Activated naive CD4-positive, alpha-beta T cell treated with anti-CD3 and anti-CD28 coated beads for 36 hours (primary cell): ENCODE measurements around the gene TPBGL. TPM values are rescaled to one million over a fixed set of nuclear protein-coding genes. Genes with fewer than 3 reads are reported as not detected.

Experiments
- CTCF ChIA-PET: fragments of 350-600 bp; sonication (Branson Sonifier 250); formaldehyde crosslinking; loops from one replicate; lab custom pipeline; 2021; ENCODE audit warnings: antibody characterized with exemption; lab: Charles Lee
- DNase-seq: peaks from one replicate; pipeline ENCODE4 v3.0.0-alpha.2; 2020
- H3K27ac Mint-ChIP-seq: one replicate; pipeline ENCODE4 v1.8.0; 2021; ENCODE audit warnings: mild to moderate bottlenecking, mixed read lengths
- H3K27me3 Mint-ChIP-seq: one replicate; pipeline ENCODE4 v1.8.0; 2021; ENCODE audit warnings: low read depth, mixed read lengths
- H3K36me3 Mint-ChIP-seq: one replicate; pipeline ENCODE4 v1.8.0; 2021; ENCODE audit warnings: low read depth, mixed read lengths
- H3K4me1 Mint-ChIP-seq: one replicate; pipeline ENCODE4 v1.8.0; 2021; ENCODE audit warnings: low read depth, mixed read lengths
- H3K4me3 Mint-ChIP-seq: one replicate; pipeline ENCODE4 v1.8.0; 2021; ENCODE audit warnings: mild to moderate bottlenecking, moderate library complexity, mixed read lengths
- H3K9me3 Mint-ChIP-seq: one replicate; pipeline ENCODE4 v1.8.0; 2021; ENCODE audit warnings: mixed read lengths
- intact Hi-C: fragments of 100-400 bp; cut with micrococcal nuclease; formaldehyde crosslinking; loops from one replicate; pipeline ENCODE4 v1.15.1; 2023
- total RNA-seq, 2 experiments: library from RNA; stranded (reverse); gene quantifications; one replicate each; pipeline ENCODE4 v1.2.3, GENCODE V29; 2021

The TPBGL gene
- total RNA-seq, 2 experiments from 2014 or later, result not detected

DNA sequence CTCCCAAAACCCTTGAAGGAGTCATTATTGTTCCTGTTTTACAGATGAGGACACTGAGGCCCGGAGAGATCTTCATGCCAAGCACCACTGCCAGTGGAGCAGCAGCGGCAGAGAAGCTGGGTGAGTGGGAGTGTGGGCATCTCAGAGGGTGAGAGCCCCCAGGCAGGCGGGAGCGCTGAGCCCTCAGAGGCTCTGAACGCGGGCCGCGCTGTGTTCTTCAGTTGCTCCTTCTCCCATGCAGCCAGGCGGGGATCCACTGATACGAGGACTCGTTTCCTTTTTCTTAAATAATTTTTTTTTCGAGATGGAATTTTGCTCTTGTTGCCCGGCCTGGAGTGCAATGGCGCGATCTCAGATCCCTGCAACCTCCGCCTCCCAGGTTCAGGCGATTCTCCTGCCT, 47.0 kb downstream of the TPBGL start:
- Mint-ChIP-seq H3K27ac (no peak overlapping the region), H3K36me3 (no peaks in the 10 kb centered on the region), H3K4me1 (peaks cover 7% of the 10 kb centered on the region), H3K4me3 (no peak overlapping the region), H3K27me3 (no peaks in the 10 kb centered on the region), H3K9me3 (no peaks in the 10 kb centered on the region)
- no peak for DNase-seq
- CTCF ChIA-PET, result interaction anchor here (2.6 kb wide), 1 partner anchor 98 kb away, joined by 8 read pairs; no protein-coding TSS in a partner anchor
- intact Hi-C loops, result no loop called here

DNA sequence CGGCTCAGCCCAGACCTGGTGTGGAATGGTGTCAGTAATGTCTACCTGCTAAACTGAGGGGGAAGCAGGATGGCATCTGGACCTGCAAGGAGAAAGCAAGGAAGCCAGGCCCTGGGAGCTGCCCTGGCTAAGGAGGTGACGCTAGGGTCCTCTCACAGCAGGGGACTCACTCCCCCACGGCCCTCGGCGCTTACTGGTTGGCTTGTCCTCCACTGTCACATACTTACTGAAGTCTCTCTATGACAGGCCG, 48.9 kb downstream of the TPBGL start:
- Mint-ChIP-seq H3K36me3 (no peaks in the 10 kb centered on the region), H3K27me3 (no peaks in the 10 kb centered on the region), H3K4me1 (peaks cover 19% of the 10 kb centered on the region), H3K9me3 (no peaks in the 10 kb centered on the region), H3K27ac (no peak overlapping the region), H3K4me3 (no peak overlapping the region)
- CTCF ChIA-PET, result interaction anchor here (0.7 to 1.7 kb wide), 2 partner anchors 10 to 420 kb away, joined by 3 to 9 read pairs; no protein-coding TSS in a partner anchor
- DNase-seq, result no peak
- intact Hi-C loops, result no loop called here

DNA sequence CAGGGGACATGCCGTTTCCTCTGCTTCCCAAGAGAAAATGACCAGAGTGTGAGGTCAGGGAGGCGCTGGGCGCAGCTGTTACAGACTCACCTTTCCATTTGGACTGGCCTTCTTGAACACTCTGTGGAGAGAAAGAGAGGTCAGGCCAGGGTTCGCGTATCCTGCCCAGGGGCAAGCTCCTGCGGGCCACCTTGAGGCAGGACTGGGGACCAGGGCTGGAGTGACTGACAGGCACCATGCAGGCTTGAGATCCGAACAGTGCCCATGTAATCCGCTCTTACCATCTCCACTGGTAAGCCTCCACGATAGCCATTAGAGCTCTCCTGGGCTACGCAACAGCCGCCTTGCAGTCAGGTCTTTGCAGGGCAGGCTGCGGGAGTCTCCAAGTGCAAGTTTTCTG, 49.3 kb downstream of the TPBGL start:
- Mint-ChIP-seq H3K9me3 (no peaks in the 10 kb centered on the region), H3K4me3 (no peak overlapping the region), H3K27ac (no peak overlapping the region), H3K4me1 (peaks cover 22% of the 10 kb centered on the region), H3K27me3 (no peaks in the 10 kb centered on the region), H3K36me3 (no peaks in the 10 kb centered on the region)
- intact Hi-C loops, result no loop called here
- no peak for DNase-seq
- CTCF ChIA-PET, result no interaction called here

DNA sequence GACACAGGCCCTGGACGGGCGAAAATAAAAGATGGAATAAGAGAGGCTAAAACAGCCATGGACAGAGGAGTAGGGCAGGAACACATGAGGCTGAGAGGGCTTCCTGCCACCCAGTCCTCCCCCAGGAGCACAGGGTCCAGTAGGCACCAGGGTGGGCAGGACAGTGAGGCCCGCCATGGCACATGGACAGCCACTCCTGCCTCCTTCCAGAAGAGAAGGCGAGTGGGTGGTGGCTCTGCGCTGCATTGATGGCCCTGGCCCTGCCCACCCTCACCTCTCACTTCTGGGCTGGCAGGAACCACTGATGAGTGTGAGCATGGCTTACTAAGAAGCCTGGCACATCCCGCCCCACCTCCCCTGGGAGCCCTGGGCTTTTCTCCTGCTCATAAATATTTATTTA, 51.2 kb downstream of the TPBGL start:
- intact Hi-C loops, result no loop called here
- peaks cover 8% of the 10 kb centered on the region for H3K36me3 Mint-ChIP-seq
- H3K27ac Mint-ChIP-seq, result no peak overlapping the region
- CTCF ChIA-PET, result interaction anchor here (1.5 kb wide), 1 partner anchor 12 kb away, joined by 6 read pairs; no protein-coding TSS in a partner anchor
- H3K27me3 Mint-ChIP-seq, result no peaks in the 10 kb centered on the region
- H3K9me3 Mint-ChIP-seq, result no peaks in the 10 kb centered on the region
- peaks cover 28% of the 10 kb centered on the region for H3K4me1 Mint-ChIP-seq
- DNase-seq, result no peak
- no peak overlapping the region for H3K4me3 Mint-ChIP-seq

DNA sequence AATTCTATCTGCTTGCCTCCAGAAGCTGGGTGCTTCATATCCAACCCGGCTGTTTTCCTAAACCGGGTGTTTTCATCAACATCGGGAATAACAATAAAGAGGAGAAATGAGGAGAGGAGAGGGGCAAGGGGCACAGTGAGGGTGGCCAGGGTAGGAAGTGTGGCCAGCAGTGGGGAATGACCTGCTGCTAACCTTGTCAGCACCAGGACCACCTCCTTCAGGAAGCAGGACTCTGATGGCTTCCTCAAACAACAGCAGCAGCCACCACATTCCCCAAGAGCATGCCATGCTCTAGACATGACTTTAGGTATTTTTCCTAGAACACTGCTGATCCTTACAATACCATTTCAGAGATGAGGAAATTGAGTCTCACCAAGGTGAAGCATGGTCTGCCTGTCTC, 52.4 kb downstream of the TPBGL start:
- Mint-ChIP-seq H3K4me1 (peaks cover 28% of the 10 kb centered on the region), H3K4me3 (no peak overlapping the region), H3K27ac (no peak overlapping the region), H3K27me3 (no peaks in the 10 kb centered on the region), H3K36me3 (peaks cover 10% of the 10 kb centered on the region), H3K9me3 (no peaks in the 10 kb centered on the region)
- no peak for DNase-seq
- CTCF ChIA-PET, result interaction anchor here (1.3 to 1.7 kb wide), 2 partner anchors 13 to 91 kb away, joined by 4 to 10 read pairs; no protein-coding TSS in a partner anchor
- intact Hi-C loops, result no loop called here

Other genes with a start within 250 kb of the TPBGL start
- gene OR2AT4, start 143.9 kb upstream of the TPBGL start, total RNA-seq, result not detected
- not detected for gene SLCO2B1, start 89.7 kb upstream of the TPBGL start, total RNA-seq
- gene ARRB1, start 110.9 kb downstream of the TPBGL start, total RNA-seq, result 10 to 100 TPM; 15.7 to 16.6 TPM
- gene RPS3, start 158.7 kb downstream of the TPBGL start, total RNA-seq, result 1,000 to 10,000 TPM; 5,069 to 5,116 TPM
- under 1 TPM; 0.14 to 0.17 TPM for gene KLHL35, start 192.4 kb downstream of the TPBGL start, total RNA-seq